Measurements from ENCODE around the gene GPHN.
"Not testable (repeated sequence)": the region's sequence is repeated elsewhere in the genome, so short reads cannot be mapped to it uniquely, and the experiment has no call there.

Gene GPHN

DNA sequence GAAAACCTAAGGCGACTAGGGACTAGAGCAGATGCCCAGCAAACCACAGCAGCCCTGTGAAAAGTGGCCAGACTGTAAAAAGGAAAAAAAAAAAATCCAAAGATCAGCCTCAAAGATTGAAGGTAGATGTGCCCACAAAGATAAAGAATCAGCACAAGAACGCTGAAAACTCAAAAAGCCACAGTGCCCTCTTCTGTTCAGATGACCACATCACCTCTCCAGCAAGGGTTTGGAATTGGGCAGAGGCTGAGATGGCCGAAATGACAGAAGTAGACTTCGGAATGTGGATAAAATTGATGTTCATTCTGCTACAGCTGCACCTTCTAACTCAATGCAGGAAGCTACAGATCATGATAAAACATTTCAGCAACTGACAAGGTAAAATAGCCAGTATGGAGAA lies 154.4 kb downstream of the GPHN start:
- DNase-seq (ENCODE audit: low spot score): no peak

DNA sequence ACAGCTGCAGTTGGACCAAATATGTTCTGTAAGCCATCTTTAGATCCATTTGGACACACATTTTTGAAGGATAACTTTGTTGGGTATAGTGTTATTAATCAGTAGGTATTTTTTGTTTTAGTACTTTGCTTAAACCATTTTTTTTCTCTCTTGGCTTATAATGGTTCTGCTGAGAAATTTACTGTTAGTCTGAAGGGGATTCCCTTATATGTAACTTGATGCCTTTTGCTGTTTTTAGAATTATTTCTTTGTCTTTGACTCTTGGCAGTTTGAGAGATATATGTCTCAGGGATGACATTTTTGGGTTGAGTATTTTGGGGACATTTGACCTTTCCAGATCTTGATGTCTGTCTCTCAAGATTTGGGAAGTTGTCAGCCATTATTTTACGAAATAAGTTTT lies 169.8 kb downstream of the GPHN start:
- DNase-seq (ENCODE audit: low spot score): no peak

DNA sequence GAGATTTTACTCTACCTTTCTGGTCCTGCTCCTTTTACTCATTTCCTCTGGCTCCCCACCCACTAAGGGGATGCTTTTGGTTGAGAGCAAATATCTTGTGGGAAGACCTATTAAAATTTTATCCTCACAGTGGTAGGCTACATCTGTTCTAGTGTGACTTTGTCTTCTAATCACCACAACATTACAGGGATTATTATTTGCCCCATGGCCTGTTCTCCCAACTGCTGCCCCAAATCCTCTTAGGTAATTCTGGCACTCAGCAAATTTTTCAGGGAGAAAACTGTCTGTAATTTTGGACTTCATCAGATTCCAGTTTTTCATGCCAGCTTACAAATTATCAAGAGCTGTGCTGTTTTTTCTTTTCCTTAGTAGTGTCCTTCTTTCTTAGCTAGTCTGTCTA lies 172.3 kb downstream of the GPHN start:
- no peak for DNase-seq (ENCODE audit: low spot score)

DNA sequence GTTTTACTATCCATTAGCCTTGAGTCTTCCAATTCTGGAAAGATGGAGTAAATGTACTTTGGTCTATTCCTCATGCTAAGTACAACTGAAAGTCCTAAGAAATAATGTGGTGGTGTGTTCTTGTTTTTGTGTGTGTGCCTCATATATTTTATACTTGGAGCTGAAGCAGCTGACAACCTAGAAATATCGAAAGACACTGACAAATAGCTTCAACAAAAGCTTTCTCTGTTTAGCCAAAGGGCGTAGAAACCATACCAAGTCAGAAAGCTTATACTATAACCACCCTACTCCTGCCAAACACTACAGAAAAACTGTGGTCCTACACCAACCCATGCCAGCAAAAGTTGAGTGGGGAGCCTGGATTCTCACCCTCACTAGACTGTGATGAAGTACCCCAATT lies 188.4 kb downstream of the GPHN start:
- no peak for DNase-seq (ENCODE audit: low spot score)

DNA sequence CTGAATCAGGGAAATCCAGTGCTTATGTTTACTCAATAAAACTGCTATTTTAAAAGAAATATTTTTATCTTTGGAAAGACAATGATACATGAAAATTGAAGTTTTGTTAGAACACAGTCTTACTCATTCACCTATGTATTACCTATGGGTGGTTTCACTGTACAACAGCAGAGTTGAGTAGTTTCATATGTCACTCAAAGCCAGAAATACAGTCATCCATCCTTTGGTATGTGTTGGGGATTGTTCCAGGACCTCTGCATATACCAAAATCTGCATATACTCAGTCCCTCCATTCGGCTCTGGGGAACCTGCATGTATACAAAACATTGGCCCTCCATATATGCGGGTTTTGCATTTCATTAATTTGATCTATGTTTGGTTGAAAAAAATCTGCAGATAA lies 190.6 kb downstream of the GPHN start:
- no peak for DNase-seq (ENCODE audit: low spot score)

DNA sequence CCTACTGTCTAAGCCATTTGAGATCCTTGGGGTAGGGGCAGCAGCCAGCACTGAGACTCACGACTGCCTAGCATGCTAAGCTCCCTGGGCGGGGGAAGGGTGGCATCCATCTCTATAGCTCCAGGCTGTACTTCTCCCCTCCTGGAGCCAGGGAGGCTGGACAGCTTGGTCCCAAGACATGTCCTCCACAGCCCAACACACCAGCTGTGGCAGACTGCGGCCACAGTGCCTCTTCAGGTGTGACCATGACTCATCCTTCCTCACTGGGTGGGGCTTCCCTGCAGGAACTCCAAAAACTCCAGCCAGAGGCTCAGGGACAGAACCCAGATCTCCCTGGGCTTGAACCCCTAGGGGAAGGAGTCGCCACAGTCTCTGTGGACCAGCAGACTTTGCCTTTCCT lies 193.9 kb downstream of the GPHN start:
- no peak for DNase-seq (ENCODE audit: low spot score)

DNA sequence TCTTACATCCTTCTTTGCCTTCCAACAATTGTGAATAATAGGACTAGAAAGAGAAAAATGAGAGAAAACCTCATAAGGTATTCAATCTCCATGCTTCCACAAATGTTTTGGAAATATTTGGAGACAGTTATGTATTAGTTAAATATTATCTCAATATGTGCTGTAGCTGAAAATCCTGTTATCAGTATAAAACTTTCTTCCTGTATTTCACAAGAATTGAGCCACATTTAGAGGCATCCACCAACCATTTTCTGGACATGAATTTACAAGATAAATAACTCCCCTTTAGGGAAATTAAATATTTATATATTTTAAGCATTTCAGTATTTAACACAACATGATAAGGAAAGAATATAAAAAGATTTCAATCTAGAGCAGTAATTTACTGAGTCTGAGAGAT lies 200.3 kb downstream of the GPHN start:
- DNase-seq (ENCODE audit: low spot score): no peak

DNA sequence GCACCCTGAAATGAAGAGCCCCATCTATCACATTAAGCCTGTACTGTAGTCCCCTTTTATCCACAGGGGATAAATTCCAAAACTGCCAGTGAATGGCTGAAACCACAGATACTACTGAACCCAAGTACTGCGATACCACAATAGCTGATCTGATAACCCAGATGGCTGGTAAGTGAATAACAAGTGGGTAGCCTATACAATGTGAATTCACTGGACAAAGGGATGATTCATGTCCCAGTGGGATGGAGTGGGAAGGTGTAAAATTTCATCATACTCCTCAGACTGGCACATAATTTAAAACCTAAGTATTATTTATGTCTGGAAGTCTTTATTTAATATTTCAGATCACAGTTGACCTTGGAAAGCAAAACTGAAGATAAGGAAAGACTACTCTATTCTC lies 201.3 kb downstream of the GPHN start:
- no peak for DNase-seq (ENCODE audit: low spot score)

DNA sequence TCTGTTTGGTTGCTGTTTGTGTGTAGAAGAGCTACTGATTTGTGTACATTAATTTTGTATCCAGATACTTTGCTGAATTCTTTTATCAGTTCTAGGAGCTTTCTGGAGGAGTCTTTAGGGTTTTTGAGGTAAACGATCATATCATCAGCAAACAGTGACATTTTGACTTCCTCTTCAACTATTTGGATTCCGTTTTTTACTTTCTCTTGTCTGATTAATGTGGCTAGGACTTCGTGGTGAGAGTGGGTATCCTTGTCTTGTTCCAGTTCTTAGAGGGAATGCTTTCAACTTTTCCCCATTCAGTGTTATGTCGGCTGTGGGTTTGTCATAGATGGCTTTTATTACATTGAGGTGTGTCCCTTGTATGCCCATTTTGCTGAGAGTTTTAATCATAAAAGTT lies 206.3 kb downstream of the GPHN start:
- DNase-seq (ENCODE audit: low spot score): not testable (repeated sequence)

DNA sequence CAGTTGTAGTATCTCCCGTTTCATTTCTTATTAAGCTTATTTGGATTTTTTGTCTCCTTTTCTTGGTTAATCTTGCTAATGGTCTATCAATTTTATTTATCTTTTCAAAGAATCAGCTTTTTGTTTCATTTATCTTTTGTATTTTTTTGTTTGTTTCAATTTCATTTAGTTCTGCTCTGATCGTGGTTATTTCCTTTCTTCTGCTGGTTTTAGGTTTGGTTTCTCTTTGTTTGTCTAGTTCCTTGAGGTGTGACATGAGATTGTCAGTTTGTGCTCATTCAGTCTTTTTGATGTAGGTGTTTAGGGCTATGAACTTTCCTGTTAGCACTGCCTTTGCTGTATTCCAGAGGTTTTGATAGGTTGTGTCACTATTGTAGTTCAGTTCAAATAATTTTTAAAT lies 207.4 kb downstream of the GPHN start:
- DNase-seq (ENCODE audit: low spot score): not testable (repeated sequence)

DNA sequence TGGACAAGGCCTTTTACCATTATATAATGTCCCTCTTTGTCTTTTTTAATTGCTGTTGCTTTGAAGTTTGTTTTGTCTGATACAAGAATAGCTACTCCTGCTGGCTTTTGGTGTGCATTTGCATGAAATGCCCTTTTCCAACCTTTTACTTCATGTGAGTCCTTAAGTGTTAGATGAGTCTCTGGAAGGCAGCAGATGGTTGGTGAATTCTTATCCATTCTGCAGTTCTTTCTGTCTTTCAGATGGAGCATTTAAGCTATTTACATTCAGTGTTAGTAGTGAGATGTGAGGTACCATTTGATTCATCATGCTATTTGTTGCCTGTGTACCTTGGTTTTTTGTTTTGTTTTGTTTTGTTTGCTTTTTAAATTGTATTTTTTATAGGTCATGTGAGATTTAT lies 208.3 kb downstream of the GPHN start:
- no peak for DNase-seq (ENCODE audit: low spot score)

DNA sequence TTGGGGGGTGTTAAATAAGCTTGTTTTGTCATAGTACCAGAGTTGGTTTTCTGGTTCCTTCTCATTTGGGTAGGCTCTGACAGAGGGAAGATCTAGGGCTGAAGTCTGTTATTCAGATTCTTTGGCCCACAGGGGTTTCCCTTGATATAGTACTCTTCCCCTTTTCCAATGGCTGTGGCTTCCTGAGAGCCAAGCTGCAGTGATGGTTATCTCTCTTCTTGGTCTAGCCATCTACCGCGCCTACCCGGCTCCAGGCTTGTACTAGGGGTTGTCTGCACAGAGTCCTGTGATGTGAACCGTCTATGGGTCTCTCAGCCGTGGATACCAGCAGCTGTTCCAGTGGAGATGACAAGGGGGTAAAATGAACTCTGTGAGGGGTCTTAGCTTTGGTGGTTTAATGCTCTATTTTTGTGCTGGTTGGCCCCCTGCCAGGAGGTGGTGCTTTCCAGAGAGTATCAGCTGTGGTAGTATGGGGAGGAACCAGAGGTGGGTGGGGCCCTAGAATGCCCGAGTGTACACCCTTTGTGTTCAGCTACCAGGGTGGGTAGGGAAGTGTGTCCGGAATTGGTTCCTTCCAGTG lies 209.7 kb downstream of the GPHN start:
- DNase-seq (ENCODE audit: low spot score): no peak

DNA sequence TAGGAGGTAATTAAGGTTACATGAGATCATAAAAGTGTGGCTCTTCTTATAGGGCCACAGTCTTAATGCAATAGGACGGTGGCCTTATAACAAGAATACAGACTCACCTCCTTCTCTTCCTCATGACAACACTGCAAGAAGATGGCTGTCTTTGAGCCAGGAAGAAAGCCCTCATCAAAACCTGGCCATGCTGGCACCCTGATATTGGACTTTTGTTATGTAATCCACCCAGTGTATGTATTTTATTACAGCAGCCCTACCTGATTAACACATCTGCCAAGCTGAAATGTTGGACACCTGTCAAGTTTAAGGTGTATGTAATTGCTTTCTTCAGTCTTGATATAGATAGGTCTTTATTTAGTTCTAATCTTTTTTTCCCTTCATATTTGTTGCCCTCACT lies 217.0 kb downstream of the GPHN start:
- DNase-seq (ENCODE audit: low spot score): no peak

DNA sequence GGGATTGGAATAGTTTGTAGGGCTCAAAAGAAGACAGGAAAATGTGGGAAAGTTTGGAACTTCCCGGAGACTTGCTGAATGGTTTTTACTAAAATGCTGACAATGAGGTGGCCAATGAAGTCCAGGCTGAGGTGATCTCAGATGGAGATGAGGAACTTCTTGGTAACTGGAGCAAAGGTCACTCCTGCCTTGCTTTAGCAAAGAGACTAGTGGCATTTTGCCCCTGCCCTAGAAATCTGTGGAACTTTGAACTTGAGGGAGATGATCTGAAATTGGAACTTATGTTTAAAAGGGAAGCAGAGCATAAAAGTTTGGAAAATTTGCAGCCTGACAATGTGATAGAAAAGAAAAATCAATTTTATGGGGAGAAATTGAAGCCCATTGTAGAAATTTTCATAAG lies 223.4 kb downstream of the GPHN start:
- DNase-seq (ENCODE audit: low spot score): not testable (repeated sequence)

DNA sequence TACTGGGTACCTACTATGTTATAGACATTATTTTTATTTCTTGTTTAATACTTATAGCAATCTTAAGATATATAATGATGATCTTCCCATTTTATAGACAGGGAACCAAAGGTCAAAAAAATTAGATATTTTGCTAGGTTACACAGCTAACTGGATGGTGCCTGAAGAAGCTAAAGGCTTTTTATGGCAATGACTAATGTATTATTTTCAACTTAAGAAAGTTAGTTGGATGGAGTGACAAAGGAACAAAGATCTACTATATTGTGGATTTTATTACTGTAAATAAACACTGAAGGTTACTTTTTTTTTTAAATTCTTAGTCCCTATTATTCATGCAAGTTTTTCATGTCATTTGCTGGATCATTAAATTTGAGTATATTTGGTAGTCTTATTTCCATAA lies 227.9 kb downstream of the GPHN start:
- no peak for DNase-seq (ENCODE audit: low spot score)

DNA sequence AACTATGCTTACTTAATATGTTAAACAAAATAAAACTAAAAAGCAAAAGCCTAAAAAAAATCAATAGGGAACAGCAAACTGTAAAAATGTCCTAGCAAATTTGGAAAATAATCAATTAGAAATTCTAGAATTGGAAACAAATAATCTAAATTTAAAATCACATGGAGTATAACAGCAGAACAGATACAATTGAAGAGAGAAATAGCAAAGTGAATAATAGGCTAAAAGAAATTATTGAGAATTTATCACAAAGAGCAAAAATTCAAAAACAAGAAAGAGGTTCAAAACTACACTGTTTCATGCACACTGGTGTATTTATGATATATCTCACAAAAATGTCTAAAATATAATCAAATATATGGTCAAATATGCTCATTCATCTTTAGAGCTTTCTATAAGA lies 231.9 kb downstream of the GPHN start:
- no peak for DNase-seq (ENCODE audit: low spot score)

DNA sequence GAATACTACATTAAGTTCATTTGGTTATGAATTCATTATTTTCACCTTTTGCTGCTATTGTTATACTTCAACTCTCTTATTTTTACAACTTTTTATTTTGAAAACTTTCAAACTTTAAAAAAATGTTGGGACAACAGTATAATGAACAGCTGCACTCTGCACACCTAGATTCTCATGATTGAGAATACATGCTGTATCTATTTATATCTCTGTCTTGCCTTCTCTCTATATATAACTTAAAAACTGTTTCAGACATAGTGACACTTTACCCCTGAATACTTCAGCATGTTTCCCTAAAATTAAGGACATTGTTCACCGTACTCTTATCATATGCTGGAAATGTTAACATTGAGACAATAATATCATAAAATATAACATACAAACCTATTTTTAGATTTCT lies 237.1 kb downstream of the GPHN start:
- no peak for DNase-seq (ENCODE audit: low spot score)

DNA sequence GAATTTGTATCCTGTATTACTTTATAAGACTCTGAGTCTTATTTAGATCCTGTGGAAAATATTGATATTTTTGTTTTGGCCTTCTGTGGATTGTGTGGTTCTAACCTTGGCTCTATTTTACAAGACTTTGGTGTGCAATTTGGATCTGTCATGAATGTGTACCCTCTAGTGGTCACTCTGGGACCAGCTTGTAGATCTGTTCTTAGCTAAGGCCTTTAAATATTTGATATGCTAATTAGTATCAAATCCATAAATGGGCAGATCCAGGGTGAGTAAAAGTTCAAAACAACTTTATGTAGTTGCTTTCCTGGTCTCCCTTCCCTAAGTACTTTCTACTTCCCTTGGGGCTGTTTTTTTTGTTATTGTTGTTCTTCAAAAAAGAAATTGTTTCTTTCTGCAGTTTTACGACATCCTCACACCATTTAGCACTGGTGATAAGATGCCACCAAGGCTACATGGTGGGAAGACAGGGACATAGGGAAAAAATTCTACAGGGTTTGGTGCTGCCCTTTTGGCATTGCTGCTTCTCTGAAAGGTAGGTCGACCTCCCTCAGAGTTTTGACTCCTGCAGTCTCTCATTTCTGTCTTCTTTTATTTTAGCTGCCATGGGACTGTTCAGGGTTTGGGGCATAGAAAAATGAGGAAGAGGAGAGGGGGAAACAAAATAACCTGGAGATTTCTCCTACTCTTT lies 238.5 kb downstream of the GPHN start:
- DNase-seq (ENCODE audit: low spot score): no peak

DNA sequence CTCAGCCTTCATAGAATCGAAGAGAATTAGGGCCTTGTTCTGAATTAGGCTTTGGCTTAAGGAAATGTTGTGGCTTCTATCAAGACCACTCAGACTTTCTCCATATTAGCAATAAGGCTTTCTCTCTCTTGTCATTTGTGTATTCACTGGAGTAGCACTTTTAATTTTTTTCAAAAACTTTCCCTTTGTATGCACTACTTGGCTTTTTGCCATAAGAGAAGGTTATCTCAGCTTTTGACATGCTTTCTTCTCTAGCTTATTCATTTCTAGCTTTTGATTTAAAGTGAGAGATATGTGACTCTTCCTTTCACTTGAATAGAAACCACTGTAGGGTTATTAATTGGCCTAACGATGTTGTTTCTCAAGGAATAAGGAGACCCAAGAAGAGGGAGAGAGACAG lies 244.2 kb downstream of the GPHN start:
- DNase-seq (ENCODE audit: low spot score): no peak

DNA sequence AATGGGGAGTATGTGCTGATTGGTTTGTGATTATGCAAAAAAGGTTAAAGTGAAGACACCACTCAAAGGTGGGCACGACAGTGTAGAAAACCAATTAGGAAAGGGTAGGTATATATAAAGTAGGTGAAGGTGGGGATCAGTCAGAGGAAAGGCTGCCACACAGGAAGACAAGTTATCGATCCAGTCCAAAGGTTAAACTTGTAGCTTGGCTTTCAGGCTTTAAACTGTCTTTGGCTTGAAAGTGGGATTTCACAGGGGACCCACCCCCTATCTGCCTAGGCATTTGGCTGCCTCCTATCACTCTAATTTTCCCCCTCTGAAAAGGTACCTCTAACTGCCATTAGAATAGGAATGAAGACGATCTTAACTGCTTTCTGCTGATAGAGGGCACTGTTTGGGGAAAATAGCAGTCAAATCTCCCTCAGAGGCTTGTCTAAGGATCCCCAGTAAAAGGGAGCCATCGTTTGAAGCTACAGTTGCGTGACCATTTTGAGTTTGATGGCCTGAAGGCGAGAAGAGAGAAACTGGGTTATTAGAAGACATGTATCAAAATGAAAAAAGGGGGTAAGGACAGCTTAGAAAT lies 250.2 kb downstream of the GPHN start:
- no peak for DNase-seq (ENCODE audit: low spot score)

DNA sequence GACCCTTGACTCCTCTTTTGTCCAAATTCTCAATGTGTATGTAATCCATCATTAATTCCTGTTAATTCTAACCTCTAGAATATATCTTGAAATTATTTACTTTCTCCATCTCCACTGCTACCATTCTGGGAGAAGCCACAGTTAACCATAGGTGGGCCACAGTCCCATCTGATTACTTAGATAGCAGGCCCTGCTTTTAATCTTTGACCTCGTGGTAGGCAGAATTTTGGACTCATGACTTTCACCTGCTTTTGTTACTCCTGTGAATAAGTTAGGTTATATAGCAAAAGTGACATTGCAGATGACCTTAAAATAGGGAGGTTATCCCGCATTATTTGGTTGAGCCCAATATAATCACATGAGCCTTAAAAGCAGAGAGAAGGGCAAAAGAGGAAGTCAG lies 264.2 kb downstream of the GPHN start:
- DNase-seq (ENCODE audit: low spot score): no peak

DNA sequence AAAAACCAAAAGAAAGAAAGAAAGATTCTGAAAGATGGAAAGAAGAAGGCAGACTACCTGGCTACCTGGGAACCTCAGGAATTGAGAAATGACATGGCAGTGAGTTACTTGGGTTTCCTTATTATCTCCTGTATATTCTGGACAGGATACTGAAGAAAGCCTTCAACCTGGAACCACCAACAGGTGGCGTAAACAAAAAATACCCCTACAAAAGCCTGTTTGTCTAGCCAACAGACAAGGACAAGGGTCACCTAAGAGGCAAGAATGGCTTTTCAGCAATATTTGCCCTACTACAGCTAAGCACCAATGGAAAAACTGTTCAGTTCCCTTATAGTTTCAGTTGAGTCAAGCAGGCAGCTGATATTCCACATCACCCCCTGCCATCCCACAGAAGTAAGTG lies 274.9 kb downstream of the GPHN start:
- DNase-seq (ENCODE audit: low spot score): no peak

DNA sequence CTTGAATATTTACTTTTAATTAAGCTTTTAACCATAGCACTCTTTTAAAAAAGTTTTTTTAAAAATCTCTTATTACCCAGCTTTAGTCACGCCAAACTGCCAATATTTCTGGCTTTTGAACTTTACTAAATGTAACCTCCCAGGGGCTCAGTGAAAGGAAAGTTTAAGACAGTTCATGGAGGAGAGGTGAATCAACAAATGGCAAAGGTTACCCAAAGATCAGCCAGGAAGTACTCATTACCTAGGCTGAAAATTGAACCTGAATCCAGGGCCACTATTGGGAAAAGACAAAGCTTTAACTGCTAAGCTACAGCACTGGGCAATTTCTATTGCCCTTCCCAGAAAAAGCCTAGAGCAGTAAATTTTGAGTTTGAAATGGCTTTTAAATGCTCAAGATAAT lies 282.2 kb downstream of the GPHN start:
- DNase-seq (ENCODE audit: low spot score): no peak

DNA sequence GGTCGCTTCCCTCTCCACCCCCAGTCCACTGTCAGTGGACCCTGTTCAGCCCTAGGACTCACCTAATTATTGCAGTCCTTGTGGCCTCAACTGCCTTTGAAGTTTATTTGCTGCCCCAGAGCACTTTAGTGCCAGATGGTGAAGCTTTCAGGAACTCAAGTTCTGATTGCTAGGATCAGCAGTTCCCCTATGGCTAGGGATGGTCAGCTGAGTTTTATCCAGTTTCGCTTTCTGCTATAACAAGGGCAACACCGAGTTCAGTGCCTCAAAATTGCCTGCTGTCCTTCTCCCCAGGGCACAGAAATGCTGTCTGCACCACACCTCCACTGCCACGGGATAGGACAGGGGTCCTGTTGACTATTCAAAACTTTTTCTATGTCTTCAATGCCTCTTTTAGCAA lies 295.0 kb downstream of the GPHN start:
- no peak for DNase-seq (ENCODE audit: low spot score)
